Activated naive CD4-positive, alpha-beta T cell treated with anti-CD3 and anti-CD28 coated beads for 36 hours (primary cell): ENCODE measurements around the gene TOR1AIP2. TPM values are rescaled to one million over a fixed set of nuclear protein-coding genes. Genes with fewer than 3 reads are reported as not detected.
"Not testable (repeated sequence)": the region's sequence is repeated elsewhere in the genome, so short reads cannot be mapped to it uniquely, and the experiment has no call there.

Source experiments
- CTCF ChIA-PET: fragments of 350-600 bp; sonication (Branson Sonifier 250); formaldehyde crosslinking; loops from one replicate; lab custom pipeline; 2021; ENCODE audit warnings: antibody characterized with exemption; lab: Charles Lee
- DNase-seq: peaks from one replicate; pipeline ENCODE4 v3.0.0-alpha.2; 2020
- H3K27ac Mint-ChIP-seq: one replicate; pipeline ENCODE4 v1.8.0; 2021; ENCODE audit warnings: mild to moderate bottlenecking, mixed read lengths
- H3K27me3 Mint-ChIP-seq: one replicate; pipeline ENCODE4 v1.8.0; 2021; ENCODE audit warnings: low read depth, mixed read lengths
- H3K36me3 Mint-ChIP-seq: one replicate; pipeline ENCODE4 v1.8.0; 2021; ENCODE audit warnings: low read depth, mixed read lengths
- H3K4me1 Mint-ChIP-seq: one replicate; pipeline ENCODE4 v1.8.0; 2021; ENCODE audit warnings: low read depth, mixed read lengths
- H3K4me3 Mint-ChIP-seq: one replicate; pipeline ENCODE4 v1.8.0; 2021; ENCODE audit warnings: mild to moderate bottlenecking, moderate library complexity, mixed read lengths
- H3K9me3 Mint-ChIP-seq: one replicate; pipeline ENCODE4 v1.8.0; 2021; ENCODE audit warnings: mixed read lengths
- intact Hi-C: fragments of 100-400 bp; cut with micrococcal nuclease; formaldehyde crosslinking; loops from one replicate; pipeline ENCODE4 v1.15.1; 2023
- total RNA-seq, 2 experiments: library from RNA; stranded (reverse); gene quantifications; one replicate each; pipeline ENCODE4 v1.2.3, GENCODE V29; 2021

The TOR1AIP2 gene
- total RNA-seq, 2 experiments from 2014 or later = 28.1 to 28.9 TPM

DNA sequence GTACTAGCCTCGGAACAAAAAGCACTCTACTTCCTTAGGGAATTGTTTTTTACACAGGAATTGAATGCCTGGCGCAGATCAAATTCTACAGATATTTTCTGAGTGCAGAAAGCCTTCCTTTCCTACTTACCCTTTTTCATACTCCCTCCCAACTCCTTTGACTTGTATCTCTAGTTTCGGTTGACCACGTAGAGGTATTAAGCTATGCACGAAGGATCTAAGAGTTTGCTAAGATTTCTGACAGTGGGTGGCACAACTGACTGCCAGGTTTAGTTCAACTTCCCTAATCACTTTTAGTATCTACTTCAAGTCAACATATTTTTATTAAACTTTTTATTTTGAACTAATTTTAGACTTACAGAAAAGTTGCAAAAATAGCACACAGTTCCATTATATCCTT lies 5.0 kb downstream of the TOR1AIP2 start:
- intact Hi-C loops = no loop called here
- H3K27me3 Mint-ChIP-seq = no peaks in the 10 kb centered on the region
- CTCF ChIA-PET = interaction anchor here (0.9 kb wide), 1 partner anchor 58 kb away, joined by 3 read pairs; no protein-coding TSS in a partner anchor
- H3K36me3 Mint-ChIP-seq = peaks cover 8% of the 10 kb centered on the region
- no peak overlapping the region for H3K27ac Mint-ChIP-seq
- no peak for DNase-seq
- no peak overlapping the region for H3K4me3 Mint-ChIP-seq
- H3K4me1 Mint-ChIP-seq = peaks cover 39% of the 10 kb centered on the region
- H3K9me3 Mint-ChIP-seq = no peaks in the 10 kb centered on the region

DNA sequence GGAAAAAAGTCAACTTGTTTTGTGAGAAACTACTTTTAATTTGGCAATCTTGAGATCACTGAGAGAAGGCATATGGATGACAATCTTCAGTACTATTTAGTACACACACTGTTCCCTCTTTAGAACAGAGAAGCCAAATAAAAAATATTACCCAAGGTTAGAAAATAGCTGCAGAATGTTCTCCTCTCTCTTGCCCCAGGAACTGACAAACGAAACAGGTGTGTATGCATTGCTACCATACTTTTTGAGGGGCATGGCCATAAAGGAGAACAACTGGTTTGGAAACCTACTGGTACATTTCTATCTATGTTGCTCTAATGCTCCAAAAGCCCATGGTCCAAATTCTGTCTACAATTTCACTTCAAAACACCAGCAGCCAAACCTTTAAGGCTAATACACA lies 5.7 kb downstream of the TOR1AIP2 start:
- H3K4me3 Mint-ChIP-seq = no peak overlapping the region
- CTCF ChIA-PET = interaction anchor here (0.9 kb wide), 1 partner anchor 57 kb away, joined by 3 read pairs; no protein-coding TSS in a partner anchor
- peaks cover 6% of the 10 kb centered on the region for H3K36me3 Mint-ChIP-seq
- H3K9me3 Mint-ChIP-seq = no peaks in the 10 kb centered on the region
- H3K4me1 Mint-ChIP-seq = peaks cover 39% of the 10 kb centered on the region
- DNase-seq = no peak
- no peak overlapping the region for H3K27ac Mint-ChIP-seq
- intact Hi-C loops = no loop called here
- no peaks in the 10 kb centered on the region for H3K27me3 Mint-ChIP-seq

DNA sequence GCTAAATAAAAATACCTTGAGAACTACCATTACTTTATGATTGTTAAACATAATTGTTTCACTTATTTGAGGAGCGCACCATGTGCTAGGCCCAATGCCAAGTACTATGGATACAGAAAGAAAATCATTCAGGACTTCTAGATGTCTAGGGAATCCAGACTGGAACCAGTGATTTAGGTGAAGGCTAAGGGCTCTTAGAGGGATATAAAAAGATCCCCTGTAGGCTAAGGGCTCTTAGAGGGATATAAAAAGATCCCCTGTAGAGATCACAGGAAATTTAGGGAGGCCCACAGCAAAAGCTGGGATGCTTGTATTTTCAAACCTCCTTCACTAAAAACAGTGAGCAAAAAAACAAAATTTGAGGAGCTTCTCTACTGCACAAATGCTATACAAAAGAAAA lies 6.7 kb downstream of the TOR1AIP2 start:
- H3K9me3 Mint-ChIP-seq = no peaks in the 10 kb centered on the region
- no peak overlapping the region for H3K4me3 Mint-ChIP-seq
- CTCF ChIA-PET = no interaction called here
- intact Hi-C loops = no loop called here
- peaks cover 6% of the 10 kb centered on the region for H3K36me3 Mint-ChIP-seq
- DNase-seq = no peak
- H3K27ac Mint-ChIP-seq = no peak overlapping the region
- H3K4me1 Mint-ChIP-seq = peaks cover 31% of the 10 kb centered on the region
- no peaks in the 10 kb centered on the region for H3K27me3 Mint-ChIP-seq

DNA sequence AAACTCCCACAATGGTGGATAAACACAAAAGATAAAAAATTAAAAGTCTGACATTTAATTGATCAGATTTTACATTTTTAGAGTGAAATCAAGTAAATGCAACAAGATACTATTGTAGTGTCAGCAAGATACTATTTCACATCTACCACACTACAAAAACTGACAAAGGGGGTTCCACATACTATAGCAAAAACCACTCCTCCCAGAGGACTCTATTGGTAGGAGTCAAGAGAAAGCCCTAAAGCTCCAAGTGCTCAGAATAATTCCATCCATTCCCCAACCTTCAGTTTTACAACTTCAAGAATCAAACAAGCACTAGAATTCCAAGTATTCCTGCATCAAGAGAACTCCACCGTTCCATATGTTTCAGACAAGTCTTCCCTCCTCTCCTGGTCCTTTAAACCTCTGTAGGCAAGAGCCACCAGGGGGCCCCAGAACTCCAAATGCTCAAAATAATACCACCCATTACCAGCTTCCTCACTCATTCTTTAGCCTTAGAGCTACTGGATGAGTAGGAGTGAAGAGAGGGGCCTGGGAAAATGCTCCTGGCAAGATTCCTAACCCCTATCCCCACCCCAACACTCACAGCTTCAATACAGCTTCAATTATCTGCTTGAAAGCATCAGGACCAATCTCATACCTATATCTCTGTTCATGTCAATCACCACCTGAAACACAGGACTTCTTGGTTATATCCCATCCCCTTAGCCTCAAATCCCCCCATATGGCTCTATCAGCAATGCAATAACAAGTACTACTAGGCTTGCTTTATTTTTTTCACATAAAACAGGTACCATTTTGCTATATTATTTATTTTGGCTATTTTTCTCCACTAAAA lies 9.9 kb downstream of the TOR1AIP2 start:
- CTCF ChIA-PET = interaction anchor here (0.6 to 3.5 kb wide), 22 partner anchors 8 to 311 kb away, joined by 3 to 33 read pairs (median 3); partner anchors contain the start of gene TOR1AIP2
- no peaks in the 10 kb centered on the region for H3K9me3 Mint-ChIP-seq
- H3K4me3 Mint-ChIP-seq = no peak overlapping the region
- peaks cover 13% of the 10 kb centered on the region for H3K4me1 Mint-ChIP-seq
- intact Hi-C loops = loop anchor here (1.0 to 5.0 kb wide), 6 partner anchors 87 to 610 kb away; partner anchors contain the start of gene CEP350
- no peaks in the 10 kb centered on the region for H3K27me3 Mint-ChIP-seq
- peaks cover 15% of the 10 kb centered on the region for H3K36me3 Mint-ChIP-seq
- peak; percentile 71 for DNase-seq
- no peak overlapping the region for H3K27ac Mint-ChIP-seq

GRCh38 chr1:179866616-179867015 lies 11.0 kb downstream of the TOR1AIP2 start:
- Mint-ChIP-seq H3K9me3 (no peaks in the 10 kb centered on the region), H3K4me3 (no peak overlapping the region), H3K27me3 (no peaks in the 10 kb centered on the region), H3K4me1 (peaks cover 7% of the 10 kb centered on the region), H3K36me3 (peaks cover 17% of the 10 kb centered on the region), H3K27ac (no peak overlapping the region)
- intact Hi-C loops = loop anchor here (1.0 to 5.0 kb wide), 6 partner anchors 88 to 611 kb away; partner anchors contain the start of gene CEP350
- no peak for DNase-seq
- CTCF ChIA-PET = interaction anchor here (0.6 to 3.5 kb wide), 7 partner anchors 9 to 312 kb away, joined by 3 to 33 read pairs (median 5); partner anchors contain the start of gene TOR1AIP2

DNA sequence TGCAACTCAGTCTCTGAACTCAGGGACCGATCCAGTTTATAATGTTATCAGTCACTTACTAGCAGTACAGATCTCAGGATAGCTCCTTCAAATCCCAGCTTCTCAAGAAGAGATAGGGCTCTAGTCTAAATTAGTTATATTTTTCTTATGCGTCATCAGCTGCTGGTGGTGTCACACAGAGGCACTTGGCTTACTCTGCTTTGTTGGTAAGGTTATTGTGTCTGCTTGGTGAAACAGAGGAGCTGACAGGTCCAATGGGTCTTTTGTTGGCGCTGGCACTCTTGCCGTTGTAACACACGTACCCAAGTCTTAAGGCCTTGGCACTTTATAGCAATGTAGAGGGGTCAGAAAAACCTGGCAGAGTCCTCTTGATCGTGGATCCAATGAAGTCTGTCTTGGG lies 12.2 kb downstream of the TOR1AIP2 start:
- Mint-ChIP-seq H3K27ac (no peak overlapping the region), H3K36me3 (peaks cover 20% of the 10 kb centered on the region), H3K4me1 (peaks cover 4% of the 10 kb centered on the region), H3K27me3 (no peaks in the 10 kb centered on the region), H3K9me3 (no peaks in the 10 kb centered on the region), H3K4me3 (no peak overlapping the region)
- no peak for DNase-seq
- intact Hi-C loops = loop anchor here (5.0 kb wide), 3 partner anchors 162 to 612 kb away; no protein-coding TSS in a partner anchor
- CTCF ChIA-PET = interaction anchor here (1.4 to 3.5 kb wide), 2 partner anchors 15 to 314 kb away, joined by 3 to 33 read pairs; no protein-coding TSS in a partner anchor

DNA sequence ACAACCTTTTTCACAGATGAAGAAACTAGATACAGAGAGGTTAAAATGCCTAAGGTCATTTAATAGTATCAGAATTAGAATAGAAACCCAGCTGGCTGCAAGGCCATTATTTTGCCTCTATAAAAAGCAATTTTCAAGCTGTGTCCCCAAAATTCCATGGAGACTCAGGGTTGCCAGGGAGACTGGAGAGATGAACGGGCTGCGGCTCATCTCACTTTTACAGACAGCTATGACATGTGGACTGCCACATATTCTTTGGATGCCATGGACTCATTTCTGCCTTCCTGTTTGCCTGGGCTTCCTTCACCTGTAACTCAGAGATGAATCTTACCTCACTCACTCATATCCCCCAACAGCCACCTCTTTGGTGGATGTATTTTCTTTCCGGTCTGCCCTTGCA lies 17.0 kb downstream of the TOR1AIP2 start:
- Mint-ChIP-seq H3K27me3 (no peaks in the 10 kb centered on the region), H3K27ac (no peak overlapping the region), H3K36me3 (peaks cover 24% of the 10 kb centered on the region), H3K4me1 (no peaks in the 10 kb centered on the region), H3K4me3 (no peak overlapping the region), H3K9me3 (no peaks in the 10 kb centered on the region)
- CTCF ChIA-PET = no interaction called here
- DNase-seq = no peak
- intact Hi-C loops = no loop called here

DNA sequence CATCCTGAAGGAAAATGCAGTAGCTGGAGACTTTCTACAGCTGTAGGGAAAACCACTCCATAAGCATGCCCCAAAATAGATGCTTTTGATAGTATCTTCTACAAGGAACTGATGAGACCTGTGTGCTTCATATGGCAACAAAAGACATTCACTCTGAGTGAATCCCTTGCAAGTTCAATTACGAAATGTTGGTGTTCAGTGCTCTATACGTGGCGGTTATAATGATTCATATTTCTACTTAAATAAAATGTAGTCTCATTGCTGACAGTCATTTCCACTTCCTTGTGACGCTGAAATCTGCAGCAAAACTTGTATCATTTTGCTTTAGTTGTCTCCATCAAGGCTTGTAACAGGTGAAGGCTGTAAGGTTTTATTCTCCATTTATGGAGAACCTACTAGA lies 20.6 kb downstream of the TOR1AIP2 start:
- Mint-ChIP-seq H3K9me3 (no peaks in the 10 kb centered on the region), H3K4me3 (no peak overlapping the region), H3K36me3 (peaks cover 16% of the 10 kb centered on the region), H3K27ac (no peak overlapping the region), H3K4me1 (peaks cover 2% of the 10 kb centered on the region), H3K27me3 (no peaks in the 10 kb centered on the region)
- CTCF ChIA-PET = no interaction called here
- DNase-seq = no peak
- intact Hi-C loops = no loop called here

- CTCF ChIA-PET = no interaction called here
- Mint-ChIP-seq H3K36me3 (peaks cover 13% of the 10 kb centered on the region), H3K27me3 (no peaks in the 10 kb centered on the region), H3K27ac (no peak overlapping the region), H3K4me3 (no peak overlapping the region), H3K9me3 (no peaks in the 10 kb centered on the region), H3K4me1 (peaks cover 2% of the 10 kb centered on the region)
- intact Hi-C loops = no loop called here
- DNase-seq = no peak
Measured at GRCh38 chr1:179856296-179856695, 21.3 kb downstream of the TOR1AIP2 start.

DNA sequence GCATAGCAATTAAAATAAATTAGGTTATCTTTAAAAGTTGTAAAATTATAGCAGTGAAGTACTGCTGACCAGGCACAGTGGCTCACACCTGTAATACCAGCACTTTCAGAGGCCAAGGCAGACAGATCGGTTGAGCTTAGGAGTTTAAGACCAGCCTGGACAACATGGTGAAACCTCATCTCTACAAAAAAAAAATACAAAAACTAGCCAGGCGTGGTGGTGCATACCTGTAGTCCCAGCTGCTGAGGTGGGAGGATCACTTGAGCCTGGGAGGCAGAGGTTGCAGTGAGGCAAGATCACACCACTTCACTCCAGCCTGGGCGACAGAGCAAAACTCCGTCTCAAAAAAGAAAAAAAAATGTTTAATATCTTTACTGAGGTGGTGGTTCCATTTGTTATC lies 21.8 kb downstream of the TOR1AIP2 start:
- H3K4me3 Mint-ChIP-seq, H3K27ac Mint-ChIP-seq, DNase-seq, H3K4me1 Mint-ChIP-seq, intact Hi-C loops, CTCF ChIA-PET, H3K27me3 Mint-ChIP-seq, H3K9me3 Mint-ChIP-seq: not testable (repeated sequence)
- H3K36me3 Mint-ChIP-seq = peaks cover 17% of the 10 kb centered on the region

GRCh38 chr1:179853102-179853501 lies 24.5 kb downstream of the TOR1AIP2 start:
- no peak overlapping the region for H3K4me3 Mint-ChIP-seq
- no peaks in the 10 kb centered on the region for H3K27me3 Mint-ChIP-seq
- no peak for DNase-seq
- CTCF ChIA-PET = interaction anchor here (0.8 to 2.0 kb wide), 2 partner anchors 39 to 43 kb away, joined by 4 to 7 read pairs; no protein-coding TSS in a partner anchor
- intact Hi-C loops = no loop called here
- H3K27ac Mint-ChIP-seq = no peak overlapping the region
- peaks cover 27% of the 10 kb centered on the region for H3K36me3 Mint-ChIP-seq
- peaks cover 2% of the 10 kb centered on the region for H3K4me1 Mint-ChIP-seq
- no peaks in the 10 kb centered on the region for H3K9me3 Mint-ChIP-seq

GRCh38 chr1:179848233-179848632 lies 29.4 kb downstream of the TOR1AIP2 start:
- H3K4me1 Mint-ChIP-seq = peaks cover 2% of the 10 kb centered on the region
- H3K9me3 Mint-ChIP-seq = no peaks in the 10 kb centered on the region
- H3K27me3 Mint-ChIP-seq = no peaks in the 10 kb centered on the region
- no peak overlapping the region for H3K4me3 Mint-ChIP-seq
- intact Hi-C loops = no loop called here
- H3K27ac Mint-ChIP-seq = no peak overlapping the region
- no peak for DNase-seq
- peaks cover 34% of the 10 kb centered on the region for H3K36me3 Mint-ChIP-seq
- CTCF ChIA-PET = interaction anchor here (1.1 kb wide), 1 partner anchor 39 kb away, joined by 3 read pairs; no protein-coding TSS in a partner anchor
